Inflammatory macrophage treated with lipopolysaccharide for 4 hours (primary cell): ENCODE measurements around the gene PRSS27.
"Not testable (repeated sequence)": the region's sequence is repeated elsewhere in the genome, so short reads cannot be mapped to it uniquely, and the experiment has no call there.

Source experiments
- DNase-seq: peaks from one replicate; pipeline ENCODE4 v3.0.0-alpha.2; 2020

The PRSS27 gene

DNA sequence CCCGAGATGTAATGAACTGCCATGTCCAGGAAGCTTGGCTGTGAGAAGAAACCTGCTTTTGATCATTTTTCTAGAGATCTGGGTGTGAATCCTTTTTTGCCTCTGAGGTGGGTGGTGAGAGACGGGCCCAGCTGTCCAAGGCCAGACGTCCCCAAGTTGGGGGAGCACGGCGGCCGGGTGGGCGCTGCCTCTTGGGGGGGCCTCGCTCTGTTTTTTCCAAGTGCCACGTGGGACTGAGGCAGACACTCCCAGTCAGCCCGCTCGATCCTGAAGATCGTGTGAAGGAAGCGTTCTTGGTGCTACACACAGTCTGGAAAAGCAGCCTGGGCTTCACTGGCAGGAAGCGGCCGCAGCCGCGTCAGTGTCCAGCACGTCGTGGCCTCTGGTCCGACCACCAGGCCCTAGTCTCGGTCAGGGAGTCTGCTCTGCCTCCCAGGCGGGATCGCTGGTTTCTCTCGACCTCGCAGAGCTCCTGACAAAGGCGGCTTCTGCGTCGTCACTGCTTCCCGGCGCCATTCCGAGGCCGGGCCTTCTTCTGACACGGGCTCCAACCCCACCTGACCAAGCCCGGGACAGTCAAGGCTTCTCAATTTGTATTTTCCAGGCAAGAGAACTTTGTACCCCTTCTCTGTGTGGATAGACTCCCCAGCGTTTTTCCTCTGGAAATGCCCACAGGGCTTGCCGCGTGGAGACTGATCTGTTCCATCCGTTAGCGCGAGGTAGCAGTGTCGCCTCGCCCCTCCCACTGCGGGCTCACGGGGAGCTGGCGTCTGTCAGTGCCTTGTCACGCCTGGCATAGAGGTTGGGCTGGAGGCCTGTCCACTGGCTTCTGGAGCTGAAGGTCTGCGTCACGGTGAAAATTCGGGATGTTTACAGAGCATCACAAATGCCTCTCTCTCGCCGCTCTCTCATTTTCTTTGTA is 12.4 kb downstream of the PRSS27 start:
- no peak for DNase-seq

- DNase-seq, result no peak
Observed at GRCh38 chr16:2706611-2707311, 13.3 kb downstream of the PRSS27 start.

DNA sequence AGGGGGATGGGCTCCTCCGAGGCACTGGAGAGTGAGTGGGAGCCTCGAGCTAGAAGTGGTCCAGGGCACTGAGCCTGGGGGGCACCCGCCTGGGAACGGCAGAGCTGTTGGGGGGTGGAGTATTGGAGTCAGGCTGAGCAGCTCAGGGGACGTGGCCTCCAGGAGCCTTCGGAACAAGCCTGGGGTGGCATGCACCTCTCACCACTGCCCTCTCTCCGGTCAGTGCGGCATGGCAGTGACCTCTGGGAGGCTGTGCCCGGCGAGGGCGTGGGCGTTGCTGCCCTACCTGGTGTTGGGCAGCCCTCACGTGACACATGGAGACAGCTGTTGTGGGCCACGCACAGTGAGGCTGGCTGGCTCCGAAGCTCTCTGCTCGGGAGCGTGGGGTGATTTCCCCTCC is 13.9 kb downstream of the PRSS27 start:
- DNase-seq, result no peak

DNA sequence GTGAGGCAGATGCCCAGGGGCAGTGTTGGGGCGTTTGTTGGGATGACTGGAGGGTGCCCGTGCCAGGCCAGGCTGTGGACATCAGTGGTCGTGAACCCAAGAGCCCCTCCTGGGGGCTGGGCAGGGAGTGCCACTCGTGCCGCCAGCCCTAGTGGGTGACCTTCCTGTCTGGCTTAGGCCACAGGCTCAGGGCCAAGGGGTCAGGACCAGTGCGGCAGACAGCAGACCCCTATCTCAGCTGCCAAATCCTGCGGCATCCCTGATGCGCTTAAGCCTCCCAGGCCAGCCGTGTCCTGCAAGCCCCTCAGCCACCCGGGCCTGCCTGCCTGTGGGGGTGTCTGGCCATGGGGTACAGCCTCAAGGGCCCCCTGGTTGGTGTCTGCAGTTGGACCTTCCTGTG is 14.7 kb downstream of the PRSS27 start:
- no peak for DNase-seq

DNA sequence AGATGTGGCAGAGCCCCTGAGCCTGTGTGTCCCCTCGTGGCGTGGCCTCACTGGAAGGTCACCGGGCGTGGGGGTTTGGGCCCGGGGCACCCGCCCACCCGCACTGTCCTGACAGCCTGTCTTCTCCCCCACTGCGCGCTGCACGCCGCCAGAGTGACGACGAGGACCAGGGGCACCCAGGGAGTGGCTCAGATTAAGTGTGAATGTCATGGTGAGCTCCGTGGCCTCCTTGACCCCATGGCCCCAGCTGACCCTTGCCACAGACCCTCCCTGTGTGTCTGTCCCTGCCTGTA is 15.1 kb downstream of the PRSS27 start:
- DNase-seq, result no peak

DNA sequence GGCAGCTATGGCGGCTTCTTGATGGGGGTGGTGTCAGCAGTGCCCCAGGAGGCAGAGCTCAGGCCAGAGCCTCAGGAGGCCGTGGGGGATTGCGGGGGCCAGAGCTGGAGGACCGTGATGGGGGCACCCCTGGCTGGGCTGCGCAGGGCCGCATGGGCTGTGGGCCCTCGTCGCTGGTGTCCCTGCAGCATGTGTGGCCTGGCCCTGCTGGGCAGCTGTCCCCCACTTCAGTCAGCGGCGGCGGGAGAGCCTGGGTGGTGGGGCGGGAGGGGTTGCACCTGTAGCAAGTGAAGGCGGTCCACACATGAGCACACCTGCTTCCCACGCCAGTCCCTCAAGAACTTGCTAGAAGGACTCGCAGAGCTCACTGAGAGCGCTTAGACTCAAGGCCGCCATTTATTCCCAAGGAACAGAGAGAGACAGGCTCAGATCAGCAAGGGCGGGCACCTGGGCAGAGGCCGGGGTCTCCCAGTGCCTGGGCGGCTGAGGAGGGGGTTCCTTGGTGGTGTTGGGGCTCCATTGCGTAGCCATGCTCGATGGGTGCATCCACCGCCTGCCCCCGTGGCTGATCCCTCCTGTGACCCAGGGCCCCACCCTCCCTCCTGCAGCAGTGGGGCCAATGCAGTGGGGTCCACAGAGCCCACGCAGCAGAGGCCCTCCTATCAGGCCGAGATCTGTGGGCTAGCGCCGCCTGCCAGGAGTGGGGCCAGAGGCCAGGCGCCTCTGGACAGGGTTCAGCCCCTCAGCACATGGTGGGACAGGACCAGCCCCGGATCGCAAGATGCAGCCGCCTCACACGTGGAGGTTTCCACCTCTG is 15.7 kb downstream of the PRSS27 start:
- DNase-seq, result no peak

DNA sequence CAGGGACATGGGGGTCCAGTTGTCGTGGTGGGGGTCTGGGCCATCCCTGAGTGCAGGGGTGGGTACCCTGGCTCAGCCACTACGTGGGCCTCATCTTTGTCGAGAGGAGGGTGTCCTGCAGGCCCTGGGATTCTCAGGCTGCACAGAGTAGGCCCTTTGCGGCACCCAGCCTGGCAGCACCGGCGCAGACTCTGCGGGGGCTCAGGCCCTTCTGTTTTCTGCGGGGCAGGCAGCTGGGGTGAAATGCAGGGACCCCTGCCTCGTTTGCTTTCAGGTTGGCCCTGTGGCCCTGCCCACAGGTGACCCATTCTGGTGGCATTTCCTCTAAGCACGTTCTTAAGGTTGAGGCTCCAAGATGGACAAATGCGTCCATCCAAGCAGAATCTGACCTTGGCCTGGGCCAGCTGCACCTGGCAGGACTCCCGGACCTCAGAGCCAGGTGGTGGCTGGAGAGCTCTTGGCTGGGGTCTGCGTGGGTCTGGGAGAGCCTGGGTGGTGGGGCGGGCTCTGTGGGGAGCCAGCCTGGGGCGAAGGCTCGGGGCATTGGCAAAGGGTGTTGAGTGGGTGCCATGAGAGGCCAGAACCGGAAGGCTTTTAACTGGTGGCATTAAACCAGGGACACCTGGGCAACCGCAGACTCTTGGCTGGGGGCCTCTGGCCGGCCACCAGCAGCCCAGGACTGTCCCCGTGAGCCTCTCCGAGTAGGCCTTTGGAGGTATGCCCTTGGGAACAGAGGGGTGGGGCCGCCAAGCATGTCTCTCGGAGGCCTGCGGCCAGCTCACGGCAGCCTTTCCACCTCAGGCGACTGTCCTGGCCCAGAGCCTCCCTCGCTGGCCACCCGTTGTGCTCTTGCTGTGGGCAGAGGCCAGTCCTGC is 16.9 kb downstream of the PRSS27 start:
- no peak for DNase-seq

- no peak for DNase-seq
Observed at GRCh38 chr16:2702438-2702825, 17.6 kb downstream of the PRSS27 start.

GRCh38 chr16:2701713-2702437 is 18.1 kb downstream of the PRSS27 start:
- DNase-seq, result no peak

- DNase-seq, result no peak
Observed at GRCh38 chr16:2701272-2701671, 18.8 kb downstream of the PRSS27 start.

- no peak for DNase-seq
Observed at GRCh38 chr16:2700786-2701185, 19.2 kb downstream of the PRSS27 start.

DNA sequence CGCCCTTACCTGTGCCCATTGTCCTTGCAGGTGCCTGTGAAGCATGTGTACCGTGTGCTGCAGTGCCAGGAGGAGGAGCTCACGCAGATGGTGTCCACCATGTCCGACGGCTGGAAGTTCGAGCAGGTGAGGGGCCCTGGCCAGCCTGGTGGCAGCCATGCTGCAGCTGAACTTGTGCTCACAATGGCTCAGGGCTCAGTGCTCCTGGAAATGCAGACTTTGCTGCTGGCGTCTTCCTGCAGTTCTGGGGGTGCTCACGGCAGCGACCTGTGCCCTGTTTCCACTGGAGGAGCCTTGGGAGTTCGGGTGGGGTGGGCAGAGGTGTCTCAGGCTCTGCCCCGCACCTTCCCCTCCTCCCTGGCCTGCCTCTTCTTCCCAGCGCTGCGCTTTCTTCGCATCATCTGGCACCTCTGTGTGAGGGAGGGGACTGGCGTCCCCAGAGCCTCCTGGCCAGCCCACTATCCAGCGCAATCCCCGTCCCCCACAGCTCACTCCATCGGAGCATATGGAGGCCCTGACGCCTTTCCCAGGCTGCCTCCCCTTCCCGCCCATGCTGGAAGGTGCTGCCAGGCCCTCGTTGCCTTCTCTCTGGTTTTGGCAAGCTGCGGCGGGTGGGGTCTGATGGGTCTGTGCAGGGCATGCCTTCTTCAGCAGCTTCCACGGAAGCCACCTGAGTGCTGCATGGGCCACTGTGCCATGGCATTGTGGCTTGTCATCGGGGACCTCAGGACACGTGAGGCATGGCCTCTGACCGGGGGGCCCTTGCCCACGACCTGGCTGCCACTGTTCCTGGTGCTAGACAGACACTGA is 20.0 kb downstream of the PRSS27 start:
- DNase-seq, result no peak

DNA sequence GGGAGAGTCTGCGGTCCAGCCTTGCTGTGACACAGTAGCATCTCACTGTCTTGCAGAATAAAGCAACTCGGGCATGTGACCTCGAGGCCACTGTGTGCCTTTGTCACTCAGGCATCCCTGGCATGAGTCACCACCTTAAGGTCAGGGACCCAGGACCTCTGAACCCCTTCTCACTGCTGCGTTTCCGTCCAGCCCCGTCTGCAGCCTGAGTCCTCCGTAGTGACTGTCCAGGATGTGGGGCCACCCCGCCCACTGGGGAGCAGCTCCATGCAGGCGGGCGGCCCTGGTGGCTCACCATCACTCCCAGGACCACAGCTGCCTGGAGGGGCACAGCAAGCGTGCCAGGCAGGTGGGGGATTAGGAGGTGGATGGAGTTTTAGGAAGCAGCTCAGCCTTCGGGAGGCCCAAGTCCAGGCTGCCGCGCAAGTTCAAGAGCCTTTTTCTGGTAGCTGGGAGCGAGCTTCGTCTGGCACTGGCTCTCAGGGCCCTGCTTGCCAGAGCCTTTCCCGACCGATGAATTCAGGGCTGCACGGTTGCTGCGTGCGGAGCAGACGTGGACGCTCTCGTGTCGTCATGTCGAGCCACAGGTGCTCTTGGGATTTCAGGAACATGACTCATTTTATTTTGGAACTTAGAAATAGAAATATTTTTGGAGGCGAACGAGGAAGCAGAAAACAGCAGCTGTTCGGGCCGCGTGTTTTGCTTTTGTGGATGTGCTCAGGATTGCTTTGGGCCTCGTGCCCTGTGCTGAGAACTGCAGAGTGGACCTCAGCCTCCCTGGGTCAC is 20.9 kb downstream of the PRSS27 start:
- no peak for DNase-seq

GRCh38 chr16:2698103-2698870 is 21.7 kb downstream of the PRSS27 start:
- DNase-seq, result no peak

- DNase-seq, result no peak
Observed at GRCh38 chr16:2697401-2697948, 22.5 kb downstream of the PRSS27 start.

DNA sequence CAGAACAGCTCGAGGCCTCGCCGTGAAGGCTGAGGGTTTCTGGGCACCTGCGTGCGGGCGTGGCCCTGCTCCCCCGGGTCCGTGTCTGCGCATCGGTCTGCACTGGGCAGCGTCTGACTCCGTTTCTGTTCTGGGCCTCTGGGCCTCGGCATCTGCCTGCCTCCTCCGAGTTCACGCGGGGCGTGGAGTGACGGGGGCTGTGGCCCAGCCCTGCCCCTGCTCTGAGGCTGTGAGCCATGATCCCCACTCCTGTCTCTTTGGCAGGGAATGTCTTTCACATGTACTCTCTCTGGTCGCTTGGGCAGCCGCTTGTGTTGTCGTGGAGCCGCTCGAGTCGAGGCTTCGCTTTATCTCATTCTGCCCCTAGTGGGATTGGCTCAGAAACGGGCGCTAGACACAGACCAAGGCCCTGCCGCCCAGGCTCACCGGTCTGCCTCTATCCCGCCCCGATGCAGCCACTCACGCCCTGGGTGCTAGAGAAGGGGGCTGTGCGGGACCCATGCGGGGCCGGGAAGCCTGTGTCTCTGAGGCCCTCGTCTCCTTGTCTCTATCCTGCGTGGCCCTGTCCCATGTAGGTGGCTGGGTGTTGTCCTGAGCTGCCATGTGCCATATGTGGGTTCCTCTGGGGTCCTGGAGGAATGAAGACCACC is 23.3 kb downstream of the PRSS27 start:
- not testable (repeated sequence) for DNase-seq

GRCh38 chr16:2692948-2693651 is 26.9 kb downstream of the PRSS27 start:
- DNase-seq, result no peak
